NCI-H82 (cell line): ENCODE data around the gene MIA2.
"Not testable (repeated sequence)": the region's sequence is repeated elsewhere in the genome, so short reads cannot be mapped to it uniquely, and the experiment has no call there.

Source experiments
- DNase-seq: peaks from one replicate; lab custom pipeline; 2025; lab: John Stamatoyannopoulos, UW

Gene MIA2

DNA sequence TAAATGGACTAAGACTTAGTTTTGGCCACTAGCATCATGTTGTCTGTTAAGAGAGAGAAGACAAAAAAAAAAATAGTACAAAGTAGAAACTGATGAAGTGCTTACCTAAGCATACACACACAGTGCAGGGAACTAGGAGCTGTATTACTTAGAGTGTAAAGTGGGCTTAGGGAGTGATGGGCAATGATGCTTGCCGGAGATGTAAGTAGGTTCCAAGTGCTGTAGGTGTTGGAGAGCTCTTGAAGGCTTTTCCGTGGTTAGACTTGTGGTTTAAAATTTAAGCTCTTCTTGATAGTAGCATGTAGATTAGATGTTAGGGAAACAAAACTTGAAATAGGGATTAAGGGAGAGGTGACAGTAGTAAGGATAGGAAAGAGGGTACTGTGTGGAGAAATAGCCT, 34.7 kb downstream of the MIA2 start:
- peak; percentile 62 for DNase-seq

DNA sequence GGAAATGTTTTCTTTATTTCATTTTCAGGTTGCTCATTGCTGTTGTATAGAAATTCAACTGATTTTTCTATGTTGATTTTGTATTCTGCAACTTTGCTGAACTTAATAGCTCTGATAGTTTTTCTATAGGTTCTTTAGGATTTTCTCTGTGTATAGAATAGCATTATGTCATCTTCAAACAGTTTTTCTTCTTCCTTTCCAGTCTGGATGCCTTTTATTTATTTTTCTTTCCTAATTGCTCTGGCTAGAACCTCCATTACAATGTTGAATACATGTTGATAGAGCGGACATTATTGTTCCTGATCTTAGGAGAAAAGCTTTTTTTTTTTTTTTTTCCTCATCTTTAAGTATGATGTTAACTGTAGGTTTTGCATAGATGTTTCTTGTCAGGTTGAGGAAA, 39.2 kb downstream of the MIA2 start:
- DNase-seq: no peak

DNA sequence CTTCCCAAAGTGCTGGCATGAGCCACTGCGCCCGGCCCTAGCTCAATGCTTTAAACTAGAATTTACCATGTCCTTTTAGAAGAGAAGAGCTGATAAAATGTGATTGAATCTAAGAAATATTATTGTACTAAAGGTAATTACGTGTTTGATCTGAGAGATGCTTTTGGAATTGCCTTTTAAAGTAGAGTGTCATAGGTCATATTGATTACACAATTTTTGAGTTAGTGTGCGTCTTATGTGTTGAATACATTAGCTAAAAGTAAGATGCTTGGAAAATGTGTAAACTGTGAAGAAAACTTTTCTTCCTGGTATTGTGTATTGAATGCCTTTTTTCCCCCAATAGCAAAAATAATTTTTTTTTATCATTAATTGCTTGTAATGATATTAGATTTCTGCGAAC, 41.7 kb downstream of the MIA2 start:
- no peak for DNase-seq

DNA sequence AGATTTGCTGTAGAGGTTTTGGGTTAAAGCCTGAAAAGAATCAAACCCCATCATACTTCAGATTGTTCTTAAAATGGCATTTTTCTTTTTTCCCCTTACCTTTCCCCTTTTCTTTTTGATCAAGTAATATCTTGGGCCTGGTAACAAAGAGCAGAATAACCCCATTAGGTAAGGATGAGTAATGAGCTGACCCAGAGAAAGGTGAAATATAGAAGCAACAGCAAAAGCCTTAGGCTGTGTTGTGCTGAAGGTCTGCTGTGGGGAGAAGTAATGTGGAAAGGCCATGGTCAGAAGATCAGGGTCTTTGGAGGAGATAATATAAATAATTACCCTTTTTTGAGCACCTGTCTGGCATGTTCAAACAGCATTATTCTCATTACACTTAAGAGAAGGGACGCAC, 42.3 kb downstream of the MIA2 start:
- DNase-seq: no peak

DNA sequence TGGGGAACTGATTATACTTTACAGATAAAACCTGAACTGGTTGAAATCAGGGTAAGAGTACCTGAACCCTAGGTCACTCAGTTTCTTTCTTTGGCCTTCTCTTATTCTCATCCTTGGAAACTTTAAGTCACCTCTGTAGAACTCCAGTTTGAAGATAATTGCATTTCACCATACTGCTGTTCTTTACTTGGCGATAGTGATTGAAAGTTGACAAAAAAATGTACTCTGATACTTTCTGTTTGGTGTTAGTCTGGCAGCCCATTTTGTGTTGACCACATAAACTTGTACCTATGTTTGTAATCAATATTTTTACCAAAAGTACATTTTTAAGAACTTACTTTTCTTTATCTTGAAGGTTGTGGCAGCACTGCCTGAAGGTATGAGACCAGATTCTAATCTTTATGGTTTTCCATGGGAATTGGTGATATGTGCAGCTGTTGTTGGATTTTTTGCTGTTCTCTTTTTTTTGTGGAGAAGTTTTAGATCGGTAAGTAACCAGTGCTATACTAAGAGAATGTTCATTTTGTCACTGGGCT, 42.9 kb downstream of the MIA2 start:
- no peak for DNase-seq

DNA sequence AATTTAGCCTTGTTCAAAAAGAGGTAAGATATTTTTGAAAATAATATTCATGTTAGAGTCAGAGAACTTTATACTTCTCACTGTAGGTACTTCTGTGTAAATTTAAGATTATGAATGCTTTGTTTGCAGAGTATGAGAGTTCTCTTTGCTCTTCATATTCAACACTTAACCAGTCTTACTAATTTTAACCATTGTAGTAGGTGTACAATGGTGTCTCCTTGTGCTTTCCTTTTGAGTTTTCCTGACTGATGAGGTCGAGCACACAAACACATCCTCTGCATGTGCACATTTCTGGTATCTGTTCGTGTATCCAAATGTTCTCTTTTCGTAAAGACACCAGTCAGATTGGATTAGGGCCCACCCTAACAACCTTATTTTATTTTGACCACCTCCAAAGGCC, 45.8 kb downstream of the MIA2 start:
- no peak for DNase-seq

DNA sequence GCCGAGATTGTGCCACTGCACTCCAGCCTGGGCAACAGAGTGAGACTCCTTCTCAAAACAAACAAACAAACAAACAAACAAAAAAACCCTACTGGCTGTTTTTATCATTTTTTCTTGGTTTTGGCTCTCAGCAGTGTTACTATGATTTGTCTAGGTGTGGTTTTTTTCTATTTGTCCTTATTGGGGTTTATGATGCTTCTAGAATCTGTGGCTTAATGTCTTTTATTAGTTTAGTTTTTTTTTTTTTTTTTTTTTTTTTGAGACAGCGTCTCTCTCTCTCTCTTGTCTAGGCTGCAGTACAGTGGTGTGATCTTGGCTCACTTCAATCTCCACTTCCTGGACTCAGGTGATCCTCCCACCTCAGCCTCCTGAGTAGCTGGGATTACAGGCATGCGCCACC, 47.0 kb downstream of the MIA2 start:
- DNase-seq: not testable (repeated sequence)

DNA sequence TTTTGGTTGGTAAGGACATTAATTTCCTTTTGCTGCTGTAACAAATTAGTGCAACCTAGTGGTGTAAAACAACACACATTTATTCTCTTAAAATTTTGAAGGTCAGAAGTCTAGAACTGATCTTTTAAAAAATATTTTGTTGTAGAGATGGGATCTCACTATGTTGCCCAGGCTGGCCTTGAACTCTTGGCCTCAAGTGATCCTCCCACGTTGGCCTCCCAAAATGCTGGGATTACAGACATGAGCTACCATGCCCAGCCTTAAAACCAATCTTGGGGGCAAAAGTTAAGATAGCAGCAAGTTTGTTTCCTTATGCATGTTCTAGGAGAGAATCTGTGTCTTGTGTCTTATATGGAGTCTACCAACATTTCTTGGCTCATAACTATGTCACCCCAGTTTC, 55.8 kb downstream of the MIA2 start:
- DNase-seq: no peak

DNA sequence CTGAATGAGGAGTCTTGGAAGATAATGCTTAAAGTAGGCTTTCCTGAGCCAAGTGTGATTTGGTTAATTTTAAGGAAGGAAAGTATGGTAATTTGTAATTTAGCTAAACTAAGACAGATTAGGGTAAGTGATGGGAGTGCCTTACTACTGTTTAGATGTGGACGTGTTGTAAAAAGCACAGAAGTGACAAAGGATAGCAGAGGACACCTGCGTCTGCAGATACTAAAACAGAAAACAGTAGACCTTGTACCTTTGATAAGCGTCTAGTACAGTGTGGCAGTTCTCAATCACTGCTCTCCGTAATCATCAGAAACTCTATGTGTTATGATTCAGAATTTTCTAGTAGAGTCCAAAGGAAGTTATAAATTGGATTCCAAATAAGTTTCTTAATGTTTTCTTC, 58.0 kb downstream of the MIA2 start:
- DNase-seq: no peak

DNA sequence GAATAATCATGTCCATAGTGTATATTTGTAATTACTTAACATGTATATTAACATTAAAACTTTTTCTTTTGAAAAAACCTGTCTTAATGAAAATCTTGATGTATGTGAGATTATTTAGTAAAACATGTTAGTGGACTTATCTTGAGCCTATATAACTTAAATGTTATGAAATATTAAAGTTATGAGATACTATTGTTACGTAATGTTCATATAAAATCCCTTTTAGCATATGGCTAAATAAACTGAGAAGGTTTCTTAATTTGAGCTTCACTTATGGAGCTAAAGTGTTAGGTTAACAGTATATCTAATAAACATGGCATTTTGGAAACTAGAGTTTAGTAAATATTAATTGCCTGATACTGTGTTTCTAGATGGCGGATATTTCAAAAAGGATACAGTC, 59.9 kb downstream of the MIA2 start:
- no peak for DNase-seq

DNA sequence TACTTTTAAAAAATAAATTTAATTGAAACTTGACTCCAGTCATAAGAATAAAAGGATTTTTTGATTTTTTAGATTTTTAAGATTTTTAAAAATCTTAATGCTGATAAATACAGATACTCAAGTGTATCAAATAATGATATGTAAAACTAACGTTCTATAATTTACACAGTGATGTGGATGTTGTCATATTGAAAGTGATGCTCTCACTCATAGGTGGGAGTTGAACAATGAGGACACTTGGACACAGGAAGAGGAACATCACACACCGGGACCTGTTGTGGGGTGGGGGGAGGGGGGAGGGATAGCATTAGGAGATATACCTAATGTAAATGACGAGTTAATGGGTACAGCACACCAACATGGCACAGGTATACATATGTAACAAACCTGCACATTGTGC, 66.7 kb downstream of the MIA2 start:
- not testable (repeated sequence) for DNase-seq

DNA sequence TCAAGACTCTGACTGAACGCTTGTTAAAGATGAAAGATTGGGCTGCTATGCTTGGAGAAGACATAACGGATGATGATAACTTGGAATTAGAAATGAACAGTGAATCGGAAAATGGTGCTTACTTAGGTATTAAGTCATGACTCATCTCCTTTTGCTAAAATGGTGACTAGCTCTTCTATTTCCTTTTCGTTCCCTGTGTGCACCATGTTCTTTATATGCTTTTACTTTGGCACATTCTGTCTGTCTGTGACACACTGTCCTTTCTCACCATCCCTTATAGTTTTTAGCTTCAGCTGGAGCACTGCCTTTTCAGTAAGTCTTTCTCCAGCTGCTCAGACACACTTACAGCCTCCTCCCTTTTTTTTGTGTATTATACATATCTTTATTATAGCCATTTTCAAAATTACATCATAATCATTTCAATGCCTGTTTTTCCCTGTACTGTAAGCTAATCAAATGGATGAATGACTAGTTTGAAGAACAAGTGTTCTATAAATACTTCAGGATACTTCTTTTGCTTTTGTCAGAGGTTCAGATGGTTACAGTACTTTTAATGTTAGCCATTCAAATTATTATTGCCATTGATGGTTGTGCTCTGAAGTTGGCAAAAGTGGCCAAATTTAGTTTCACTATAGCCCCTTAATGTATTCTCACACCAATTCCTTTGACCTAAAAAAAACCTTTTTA, 68.6 kb downstream of the MIA2 start:
- no peak for DNase-seq

DNA sequence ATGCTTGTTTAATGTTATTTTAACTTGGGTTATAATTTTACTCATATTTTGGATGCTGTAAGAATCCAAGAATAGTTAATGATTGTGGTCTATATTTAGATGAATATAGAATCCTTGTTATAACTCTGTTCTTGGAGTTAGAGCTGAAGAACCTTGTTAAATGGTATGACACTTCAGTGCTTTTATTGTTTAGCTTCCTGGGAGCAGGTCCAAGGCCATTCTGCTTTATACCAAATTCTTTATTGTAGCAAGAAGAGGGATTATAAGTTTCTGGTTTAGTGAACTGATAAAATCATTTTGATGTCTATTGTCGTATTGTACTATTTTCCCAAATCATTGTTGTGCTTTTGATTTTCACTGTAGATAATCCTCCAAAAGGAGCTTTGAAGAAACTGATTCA, 69.4 kb downstream of the MIA2 start:
- DNase-seq: no peak

DNA sequence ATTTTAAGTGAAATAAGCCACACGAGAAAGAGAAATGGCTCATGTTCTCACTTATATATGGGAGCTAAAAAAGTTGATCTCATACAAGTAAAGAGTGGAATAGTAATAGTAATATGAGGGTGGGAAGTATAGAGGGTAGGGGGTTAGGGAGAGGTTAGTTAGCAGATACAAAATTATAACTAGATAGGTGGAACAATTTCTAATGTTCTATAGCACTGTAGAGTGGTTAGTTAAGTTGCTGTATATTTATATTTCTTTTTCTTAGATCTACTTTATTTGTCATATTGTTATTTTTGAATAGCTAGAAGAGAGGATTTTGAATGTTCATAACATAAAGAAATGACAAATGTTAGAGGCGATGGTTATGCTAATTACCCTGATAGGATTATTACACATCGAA, 74.1 kb downstream of the MIA2 start:
- DNase-seq: no peak

DNA sequence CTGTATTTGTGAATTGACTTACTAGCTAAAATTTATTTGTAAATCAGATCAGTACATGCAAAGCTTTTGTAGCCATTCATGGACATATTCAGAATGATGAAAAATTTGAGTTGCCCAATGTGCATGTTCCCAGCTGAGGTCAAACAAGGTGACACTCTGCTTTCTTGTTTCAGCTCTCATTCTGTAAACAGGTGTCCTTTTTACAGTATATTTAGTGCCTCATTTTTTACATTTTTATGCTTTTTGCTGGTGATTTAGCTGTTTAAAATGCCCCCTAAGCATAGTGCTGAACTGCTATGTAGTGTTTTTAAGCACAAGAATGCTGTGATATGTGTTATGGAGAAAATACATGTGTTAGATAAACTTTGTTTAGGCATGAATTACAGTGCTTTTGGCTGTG, 76.3 kb downstream of the MIA2 start:
- DNase-seq: no peak

DNA sequence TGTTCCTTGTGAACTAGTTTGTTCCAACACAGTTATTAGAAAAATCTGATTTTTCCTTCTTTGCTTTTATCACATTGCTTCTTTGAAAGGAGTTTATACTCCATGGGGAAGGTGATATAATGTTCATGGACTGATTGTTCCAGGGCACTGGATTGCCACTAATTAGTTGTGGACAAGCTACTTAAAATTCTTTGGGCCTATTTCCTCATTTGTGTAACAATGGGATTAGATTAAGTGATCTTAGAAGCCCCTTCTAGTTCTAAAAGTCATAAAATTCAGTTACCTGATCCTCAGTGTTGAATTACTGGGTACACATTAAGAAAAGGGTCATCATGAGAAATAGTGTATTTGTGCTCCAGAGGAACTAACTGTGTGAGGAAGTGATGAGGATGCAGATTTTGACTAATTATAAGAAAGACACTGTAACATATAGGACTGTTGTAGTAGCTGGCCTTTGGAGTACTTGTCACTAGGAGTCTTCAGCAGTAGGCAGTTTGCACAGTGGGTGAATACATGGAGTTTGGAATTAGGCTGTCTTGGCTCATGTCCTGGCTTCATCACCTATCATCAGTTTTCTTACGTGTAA, 82.2 kb downstream of the MIA2 start:
- DNase-seq: no peak

DNA sequence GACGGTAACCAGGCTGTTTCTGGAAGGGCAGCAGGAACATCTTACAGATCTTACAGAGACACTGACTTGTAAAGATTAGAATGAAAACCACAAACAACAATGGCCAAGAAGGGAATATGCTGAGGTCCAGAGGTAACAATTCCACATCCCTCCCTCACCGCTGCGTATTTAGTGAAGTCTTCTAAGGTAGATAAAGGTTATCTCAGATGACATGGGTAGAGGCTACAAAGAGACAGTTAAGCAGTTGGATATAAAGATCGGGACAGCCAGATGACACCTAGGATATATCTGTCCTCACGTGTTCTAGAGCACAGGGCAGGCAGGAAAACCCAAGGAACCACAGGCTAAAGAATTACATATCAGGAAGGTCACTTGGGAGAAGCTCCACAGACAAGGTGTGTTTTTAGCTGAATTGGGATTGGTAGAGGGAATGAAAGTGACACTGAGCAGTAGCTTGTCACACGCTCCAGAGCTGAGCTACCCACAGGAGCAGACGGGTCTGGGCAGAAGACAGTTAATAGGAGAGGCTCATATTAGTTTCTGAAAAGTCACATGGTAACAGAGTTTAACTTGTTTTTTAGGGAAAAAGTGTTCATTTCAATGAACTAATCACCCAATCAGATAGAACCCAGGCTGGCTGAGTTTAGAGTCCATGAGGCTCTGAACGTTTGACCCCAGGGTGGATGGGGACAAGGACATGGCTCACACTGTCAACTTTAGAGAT, 83.3 kb downstream of the MIA2 start:
- DNase-seq: no peak

DNA sequence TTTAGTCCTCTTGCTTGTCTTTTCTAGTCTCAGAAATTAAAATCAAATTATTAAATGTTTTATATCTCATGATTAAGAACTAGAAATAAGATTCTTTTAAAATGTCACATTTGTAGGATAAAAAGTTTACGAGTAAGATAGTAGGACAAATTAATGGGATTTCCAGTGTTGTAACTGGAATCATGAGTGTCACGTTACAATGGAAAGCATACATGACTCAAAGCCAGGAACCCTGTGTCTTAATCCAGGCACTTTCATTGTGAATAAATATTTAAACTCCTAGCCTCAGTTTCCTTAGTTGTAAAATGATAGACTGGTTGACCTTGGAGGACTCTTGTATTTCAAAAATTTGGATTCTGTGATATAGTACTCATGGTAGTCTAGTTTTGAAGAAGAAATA, 84.9 kb downstream of the MIA2 start:
- DNase-seq: no peak

DNA sequence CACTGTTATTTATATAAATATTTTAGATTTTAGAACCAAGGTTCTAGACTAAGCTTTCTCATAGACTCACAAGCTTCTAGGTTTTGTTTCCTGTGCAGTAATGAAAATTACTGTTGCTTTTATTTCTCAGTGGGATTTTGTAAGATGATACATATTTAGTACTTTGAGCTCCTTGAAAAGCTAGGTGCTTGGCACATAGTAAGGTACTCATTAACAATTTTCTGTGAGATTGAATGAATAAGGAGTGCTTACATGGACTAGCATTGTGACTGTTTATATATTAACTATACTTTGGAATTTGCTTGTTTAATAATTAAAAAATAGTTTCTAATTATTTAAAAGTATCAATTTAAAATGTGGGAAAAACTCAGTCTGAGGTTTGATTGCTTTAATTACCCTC, 85.7 kb downstream of the MIA2 start:
- no peak for DNase-seq

DNA sequence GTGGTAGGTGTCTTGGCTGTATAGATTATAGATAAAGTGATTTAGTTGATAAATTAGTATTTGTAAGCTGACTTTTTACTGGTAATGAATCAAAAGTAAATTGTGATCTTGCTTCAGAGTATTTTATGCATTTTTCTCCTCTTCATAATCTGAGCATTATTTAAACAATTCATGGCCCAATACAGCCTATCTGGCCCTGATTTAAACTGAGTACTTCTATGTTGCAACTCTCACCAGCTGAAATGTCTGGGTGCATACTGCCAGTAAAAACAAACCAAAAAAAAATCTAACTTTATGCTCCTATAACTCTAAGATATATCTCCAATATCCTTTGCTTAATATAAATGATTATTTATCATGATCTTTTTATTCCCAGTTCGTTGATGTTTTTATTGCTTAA, 86.6 kb downstream of the MIA2 start:
- DNase-seq: no peak

DNA sequence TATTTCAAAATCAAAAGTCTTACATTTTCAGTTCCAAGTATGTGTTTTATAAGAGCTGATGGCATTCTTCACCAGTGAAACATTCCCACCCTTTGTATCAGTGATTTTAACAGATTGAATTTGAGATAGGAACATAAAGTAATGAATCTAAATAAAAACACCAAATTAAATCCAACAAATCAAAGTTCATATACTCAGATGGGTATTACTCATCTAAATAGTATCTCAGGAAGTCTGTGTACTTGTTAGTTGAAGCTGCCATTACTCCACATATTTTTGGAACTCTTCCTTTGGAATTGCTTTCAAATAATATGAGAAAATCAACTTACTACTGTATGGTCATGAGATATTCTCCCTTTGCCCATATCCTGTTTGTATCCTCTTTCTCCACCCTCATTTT, 89.1 kb downstream of the MIA2 start:
- no peak for DNase-seq

DNA sequence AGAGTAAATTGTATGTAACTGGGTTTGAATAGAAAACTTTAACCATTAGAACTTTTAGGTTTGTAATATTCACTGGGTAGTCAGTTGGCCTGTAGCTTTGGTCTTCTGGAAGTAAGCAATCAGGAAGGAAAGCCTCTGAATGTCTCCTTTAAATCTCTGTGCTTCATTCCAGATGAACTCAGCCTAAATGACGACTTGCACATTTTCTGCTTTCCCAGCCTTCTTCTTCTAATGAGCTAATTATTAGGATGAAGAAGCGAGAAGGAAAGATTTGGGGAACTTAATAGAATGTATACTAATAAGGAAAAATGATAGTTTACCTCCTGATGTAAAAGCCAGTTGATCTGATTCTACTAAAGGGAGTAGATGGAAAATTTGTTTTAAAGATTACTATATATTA, 90.4 kb downstream of the MIA2 start:
- DNase-seq: no peak

DNA sequence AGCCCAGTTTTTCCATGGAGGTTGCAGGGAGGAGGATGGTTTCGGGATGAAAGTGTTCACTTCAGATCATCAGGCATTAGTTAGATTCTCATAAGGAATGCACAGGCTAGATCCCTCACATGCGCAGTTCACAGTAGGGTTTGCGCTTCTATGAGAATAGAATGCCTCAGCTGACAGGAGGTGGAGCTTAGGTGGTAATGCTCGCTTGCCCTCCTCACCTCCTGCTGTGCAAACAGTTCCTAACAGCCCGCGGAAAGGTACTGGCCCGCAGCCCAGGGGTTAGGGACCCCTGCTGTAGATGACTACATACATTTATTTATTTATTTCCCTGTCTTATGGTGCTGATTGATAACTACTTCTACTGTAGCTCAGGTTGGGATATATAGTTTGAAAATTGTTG, 105.3 kb downstream of the MIA2 start:
- no peak for DNase-seq
